HCEC 1CT (cell line): ENCODE measurements around the gene PRSS8.
"Not testable (repeated sequence)": the region's sequence is repeated elsewhere in the genome, so short reads cannot be mapped to it uniquely, and the experiment has no call there.

Source experiments
- DNase-seq: peaks from one replicate; pipeline ENCODE4 v3.0.0-alpha.2; 2017

PRSS8 gene

GRCh38 chr16:31135535-31136286 lies at the start of gene PRSS8:
TSS of gene PRSS8 (minus strand) at chr16:31135727. CDS start at chr16:31135498, 229 bp downstream.
- no peak for DNase-seq

GRCh38 chr16:31184888-31185287 lies 49.4 kb upstream of the PRSS8 start:
- no peak for DNase-seq

GRCh38 chr16:31183432-31184428 lies 48.2 kb upstream of the PRSS8 start:
- no peak for DNase-seq

- no peak for DNase-seq
Observed at GRCh38 chr16:31182391-31182790, 46.9 kb upstream of the PRSS8 start.

- DNase-seq: peak; percentile 38
Observed at GRCh38 chr16:31181102-31181830, 45.7 kb upstream of the PRSS8 start.

GRCh38 chr16:31179747-31180459 lies 44.4 kb upstream of the PRSS8 start, which contains the start of gene FUS:
TSS of gene FUS (plus strand) at chr16:31180139. CDS start at chr16:31180215, 76 bp downstream.
- DNase-seq: peak; percentile 76

- DNase-seq: no peak
Observed at GRCh38 chr16:31179219-31179746, 43.8 kb upstream of the PRSS8 start.

GRCh38 chr16:31177136-31177535 lies 41.6 kb upstream of the PRSS8 start:
- no peak for DNase-seq

GRCh38 chr16:31170048-31170447 lies 34.5 kb upstream of the PRSS8 start:
- not testable (repeated sequence) for DNase-seq

- no peak for DNase-seq
Observed at GRCh38 chr16:31168848-31169247, 33.3 kb upstream of the PRSS8 start.

GRCh38 chr16:31167315-31167714 lies 31.8 kb upstream of the PRSS8 start:
- DNase-seq: no peak

GRCh38 chr16:31157136-31157535 lies 21.6 kb upstream of the PRSS8 start:
- DNase-seq: no peak

GRCh38 chr16:31150976-31151375 lies 15.4 kb upstream of the PRSS8 start:
- not testable (repeated sequence) for DNase-seq

GRCh38 chr16:31149894-31150890 lies 14.7 kb upstream of the PRSS8 start, which contains the start of gene PRSS36:
TSS of gene PRSS36 (minus strand) at chr16:31150066. CDS start at chr16:31150035, 31 bp downstream.
- no peak for DNase-seq

- DNase-seq: no peak
Observed at GRCh38 chr16:31149332-31149731, 13.8 kb upstream of the PRSS8 start.

GRCh38 chr16:31148896-31149295 lies 13.4 kb upstream of the PRSS8 start:
- no peak for DNase-seq

GRCh38 chr16:31148281-31148728 lies 12.8 kb upstream of the PRSS8 start:
- DNase-seq: no peak

GRCh38 chr16:31147574-31147973 lies 12.0 kb upstream of the PRSS8 start:
- DNase-seq: no peak

GRCh38 chr16:31145398-31145990 lies 10.0 kb upstream of the PRSS8 start:
- DNase-seq: no peak

GRCh38 chr16:31144418-31144817 lies 8.9 kb upstream of the PRSS8 start:
- peak; percentile 1 for DNase-seq
